Fibroblast of the aortic adventitia (primary cell): ENCODE measurements around the gene TBX1. TPM values are rescaled to one million over a fixed set of nuclear protein-coding genes. Genes with fewer than 3 reads are reported as not detected.

Source experiments
- DNase-seq: peaks from one replicate; pipeline ENCODE4 v3.0.0-alpha.2; 2010; ENCODE audit warnings: low read depth
- H3K4me3 ChIP-seq: 2 replicates; pipeline ENCODE4 v1.5.1; 2011; ENCODE audit warnings: low read depth, mild to moderate bottlenecking, control low read depth, low read length, moderate library complexity
- total RNA-seq: library from RNA; depleted of rRNA; stranded (reverse); fragments of >200 nt; gene quantifications from 2 replicates; pipeline ENCODE4 v1.2.3, GENCODE V29; 2012; ENCODE audit warnings: low replicate concordance
- TF ChIP-seq, protein P1 (sequence below): IDR thresholded peaks from 2 replicates; pipeline ENCODE4 v1.5.1; 2011; ENCODE audit warnings: mild to moderate bottlenecking, low read length, control low read depth, inconsistent platforms; ENCODE audit not compliant: insufficient read depth

Gene TBX1
- total RNA-seq, 1 donor, result 2.8 TPM

- DNase-seq, result no peak
- no peak overlapping the region for H3K4me3 ChIP-seq
- TF ChIP-seq, protein P1, sequence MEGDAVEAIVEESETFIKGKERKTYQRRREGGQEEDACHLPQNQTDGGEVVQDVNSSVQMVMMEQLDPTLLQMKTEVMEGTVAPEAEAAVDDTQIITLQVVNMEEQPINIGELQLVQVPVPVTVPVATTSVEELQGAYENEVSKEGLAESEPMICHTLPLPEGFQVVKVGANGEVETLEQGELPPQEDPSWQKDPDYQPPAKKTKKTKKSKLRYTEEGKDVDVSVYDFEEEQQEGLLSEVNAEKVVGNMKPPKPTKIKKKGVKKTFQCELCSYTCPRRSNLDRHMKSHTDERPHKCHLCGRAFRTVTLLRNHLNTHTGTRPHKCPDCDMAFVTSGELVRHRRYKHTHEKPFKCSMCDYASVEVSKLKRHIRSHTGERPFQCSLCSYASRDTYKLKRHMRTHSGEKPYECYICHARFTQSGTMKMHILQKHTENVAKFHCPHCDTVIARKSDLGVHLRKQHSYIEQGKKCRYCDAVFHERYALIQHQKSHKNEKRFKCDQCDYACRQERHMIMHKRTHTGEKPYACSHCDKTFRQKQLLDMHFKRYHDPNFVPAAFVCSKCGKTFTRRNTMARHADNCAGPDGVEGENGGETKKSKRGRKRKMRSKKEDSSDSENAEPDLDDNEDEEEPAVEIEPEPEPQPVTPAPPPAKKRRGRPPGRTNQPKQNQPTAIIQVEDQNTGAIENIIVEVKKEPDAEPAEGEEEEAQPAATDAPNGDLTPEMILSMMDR, result no peak
Measured at GRCh38 chr22:19743081-19743480, 17.5 kb upstream of the TBX1 start.

- TF ChIP-seq, protein P1, result no peak
- no peak overlapping the region for H3K4me3 ChIP-seq
- DNase-seq, result no peak
Measured at GRCh38 chr22:19743651-19744050, 16.9 kb upstream of the TBX1 start.

DNA sequence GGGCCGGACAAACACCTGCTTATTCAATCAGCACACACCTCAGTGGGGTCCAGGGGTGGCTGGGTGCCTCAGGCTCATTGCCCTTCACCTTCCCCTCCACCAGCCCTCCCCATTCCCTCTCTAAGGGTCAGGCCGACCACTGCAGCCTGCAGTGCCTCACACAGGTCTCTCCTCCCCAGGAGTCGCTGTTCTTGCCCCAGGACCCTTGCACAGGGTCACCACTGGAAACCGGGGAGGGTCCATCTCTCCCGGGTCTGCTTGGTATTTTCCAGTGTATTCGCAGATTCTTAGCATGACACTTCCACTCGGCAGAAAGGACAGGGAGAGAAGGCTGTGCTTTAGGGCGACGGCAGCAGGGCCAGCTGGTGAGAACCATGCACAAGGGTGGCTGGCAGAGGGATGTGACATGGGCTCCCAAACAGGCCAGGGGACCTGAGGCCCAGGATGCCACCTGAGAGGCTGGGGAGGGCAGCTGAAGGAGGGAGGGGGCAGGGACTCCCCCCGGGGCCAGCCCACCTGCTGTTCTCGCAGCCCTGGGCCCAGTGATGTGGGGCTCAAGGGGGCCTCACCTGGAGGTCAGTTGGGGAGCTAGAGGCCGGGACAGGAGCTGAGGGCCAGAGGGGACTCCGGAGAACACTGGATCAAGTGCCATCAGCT lies 16.1 kb upstream of the TBX1 start:
- TF ChIP-seq, protein P1, result no peak
- DNase-seq, result no peak

DNA sequence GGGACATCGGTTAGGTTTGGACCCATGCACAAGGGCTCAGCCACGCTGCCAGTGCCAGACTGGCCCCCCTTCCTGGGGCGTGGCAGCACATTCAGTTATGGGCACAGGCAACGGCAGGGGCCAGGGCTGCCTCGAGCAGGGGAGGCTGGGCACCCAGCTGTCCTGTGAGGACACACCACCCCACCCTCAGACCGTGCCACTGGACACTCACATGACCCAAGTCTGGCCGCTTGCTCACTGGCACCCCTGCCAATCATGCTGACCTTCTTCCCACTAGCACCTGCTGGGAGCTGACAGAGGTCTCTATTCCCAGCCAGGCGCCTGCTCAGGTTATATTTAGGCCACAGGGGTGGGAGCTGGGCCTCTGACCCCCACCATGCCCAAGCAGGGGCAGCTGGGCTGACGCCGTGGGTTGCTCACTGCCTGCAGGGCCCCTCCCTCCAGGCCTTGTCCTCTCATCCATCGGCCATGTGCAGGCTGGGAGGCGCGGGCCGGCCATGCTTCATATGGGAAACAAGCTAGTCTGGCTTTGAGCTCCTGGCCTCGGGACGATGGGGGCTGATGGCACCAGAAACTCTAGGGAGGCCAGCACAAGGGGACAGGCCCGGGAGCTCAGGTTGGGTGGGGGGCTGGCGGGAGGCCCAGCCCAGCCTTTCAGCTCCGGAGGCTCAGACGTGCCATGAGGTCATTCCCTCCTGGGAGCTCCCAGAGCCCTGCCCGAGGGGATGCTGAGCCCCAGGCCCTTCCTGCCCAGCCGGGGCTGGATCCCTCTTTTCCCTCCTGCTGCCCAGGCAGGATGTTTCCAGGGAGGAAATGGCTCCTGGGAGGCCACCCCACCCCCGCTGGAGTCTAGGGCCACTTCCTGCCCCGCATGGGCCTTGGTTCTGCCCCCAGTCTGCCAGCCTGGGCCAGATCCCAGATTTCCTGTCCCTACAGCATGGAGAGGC lies 15.2 kb upstream of the TBX1 start:
- TF ChIP-seq, protein P1, result no peak
- no peak overlapping the region for H3K4me3 ChIP-seq
- DNase-seq, result no peak

More for the DNA sequence above, 16.1 kb upstream of the TBX1 start:
- no peak overlapping the region for H3K4me3 ChIP-seq

GRCh38 chr22:19746726-19747125 lies 13.9 kb upstream of the TBX1 start:
- no peak overlapping the region for H3K4me3 ChIP-seq
- TF ChIP-seq, protein P1, result no peak
- DNase-seq, result no peak

- TF ChIP-seq, protein P1, result no peak
- no peak overlapping the region for H3K4me3 ChIP-seq
- DNase-seq, result no peak
Measured at GRCh38 chr22:19747551-19747950, 13.0 kb upstream of the TBX1 start.
